ENCODE data around the gene EFNB2.

The EFNB2 gene

GRCh38 chr13:106440866-106441265 lies 94.6 kb downstream of the EFNB2 start:
- no peak for DNase-seq
